ENCODE measurements around the gene CAMTA1. TPM values are rescaled to one million over a fixed set of nuclear protein-coding genes. Genes with fewer than 3 reads are reported as not detected.

CAMTA1 gene
- total RNA-seq, 1 donor from 2014 or later = 114 TPM

GRCh38 chr1:7567376-7567775 lies 782.1 kb downstream of the CAMTA1 start:
- no peak for DNase-seq (ENCODE audit: low spot score)
- intact Hi-C loops (cut with DNase I) = no loop called here

GRCh38 chr1:7568053-7568452 lies 782.8 kb downstream of the CAMTA1 start:
- intact Hi-C loops (cut with DNase I) = no loop called here

GRCh38 chr1:7568901-7569524 lies 783.8 kb downstream of the CAMTA1 start:
- no peak for DNase-seq (ENCODE audit: low spot score)
- intact Hi-C loops (cut with DNase I) = no loop called here

More at GRCh38 chr1:7568053-7568452, 782.8 kb downstream of the CAMTA1 start:
- DNase-seq (ENCODE audit: low spot score) = no peak

- intact Hi-C loops (cut with DNase I) = no loop called here
- no peak for DNase-seq (ENCODE audit: low spot score)
These were observed 785.1 kb downstream of the CAMTA1 start for GRCh38 chr1:7570311-7570710.

- DNase-seq (ENCODE audit: low spot score) = no peak
- intact Hi-C loops (cut with DNase I) = no loop called here
These were observed 787.4 kb downstream of the CAMTA1 start for GRCh38 chr1:7572654-7573152.

GRCh38 chr1:7573481-7573880 lies 788.2 kb downstream of the CAMTA1 start:
- DNase-seq (ENCODE audit: low spot score) = no peak
- intact Hi-C loops (cut with DNase I) = no loop called here

- no peak for DNase-seq (ENCODE audit: low spot score)
- intact Hi-C loops (cut with DNase I) = no loop called here
These were observed 789.1 kb downstream of the CAMTA1 start for GRCh38 chr1:7574121-7575040.

- intact Hi-C loops (cut with DNase I) = no loop called here
- DNase-seq (ENCODE audit: low spot score) = no peak
These were observed 789.8 kb downstream of the CAMTA1 start for GRCh38 chr1:7575041-7575400.

GRCh38 chr1:7576946-7577657 lies 791.8 kb downstream of the CAMTA1 start:
- intact Hi-C loops (cut with DNase I) = no loop called here
- DNase-seq (ENCODE audit: low spot score) = no peak

- no peak for DNase-seq (ENCODE audit: low spot score)
- intact Hi-C loops (cut with DNase I) = no loop called here
These were observed 793.0 kb downstream of the CAMTA1 start for GRCh38 chr1:7578206-7578605.

- intact Hi-C loops (cut with DNase I) = no loop called here
- DNase-seq (ENCODE audit: low spot score) = peak; percentile 43
These were observed 793.8 kb downstream of the CAMTA1 start for GRCh38 chr1:7579016-7579415.

- DNase-seq (ENCODE audit: low spot score) = peak; percentile 33
- intact Hi-C loops (cut with DNase I) = loop anchor here (5.0 kb wide), 1 partner anchor 67 kb away; no protein-coding TSS in a partner anchor
These were observed 794.9 kb downstream of the CAMTA1 start for GRCh38 chr1:7579831-7580804.

- intact Hi-C loops (cut with DNase I) = loop anchor here (5.0 kb wide), 1 partner anchor 66 kb away; no protein-coding TSS in a partner anchor
- peak; percentile 63 for DNase-seq (ENCODE audit: low spot score)
These were observed 795.9 kb downstream of the CAMTA1 start for GRCh38 chr1:7580923-7581753.

GRCh38 chr1:7581754-7582459 lies 796.7 kb downstream of the CAMTA1 start:
- intact Hi-C loops (cut with DNase I) = loop anchor here (5.0 kb wide), 1 partner anchor 65 kb away; no protein-coding TSS in a partner anchor
- DNase-seq (ENCODE audit: low spot score) = peak; percentile 27

GRCh38 chr1:7582460-7582972 lies 797.3 kb downstream of the CAMTA1 start:
- intact Hi-C loops (cut with DNase I) = loop anchor here (5.0 kb wide), 1 partner anchor 65 kb away; no protein-coding TSS in a partner anchor
- DNase-seq (ENCODE audit: low spot score) = no peak

GRCh38 chr1:7583291-7584096 lies 798.2 kb downstream of the CAMTA1 start:
- DNase-seq (ENCODE audit: low spot score) = peak; percentile 54
- intact Hi-C loops (cut with DNase I) = loop anchor here (5.0 kb wide), 1 partner anchor 64 kb away; no protein-coding TSS in a partner anchor
